ENCODE data around the gene EYA2. TPM values are rescaled to one million over a fixed set of nuclear protein-coding genes. Genes with fewer than 3 reads are reported as not detected.

The EYA2 gene
- total RNA-seq, 1 experiment from 2014 or later, result 0.25 TPM

DNA sequence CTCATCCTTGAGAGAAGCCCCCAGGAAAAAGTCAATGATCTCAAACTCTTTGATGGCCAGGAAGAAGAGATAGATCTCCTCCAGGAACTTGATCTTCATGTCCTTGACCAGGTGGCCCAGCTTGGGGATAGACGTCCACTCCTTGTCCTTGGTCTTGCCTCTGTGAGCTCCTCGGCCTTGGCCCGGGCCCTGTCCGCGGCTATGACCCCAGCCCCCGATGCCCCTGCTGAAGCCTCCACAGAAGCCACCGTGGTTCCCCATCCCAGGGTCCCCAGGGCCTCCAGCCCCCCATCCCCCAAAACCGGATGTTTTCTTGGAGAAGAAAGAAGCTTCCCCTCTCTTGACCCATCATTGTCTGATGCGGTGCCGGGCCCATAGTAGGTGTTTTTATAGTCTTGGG is 266.8 kb downstream of the EYA2 start:
- POLR2A ChIA-PET, result no interaction called here
- DNase-seq, result no peak
- Histone ChIP-seq H3K9me3 (no peaks in the 10 kb centered on the region), H3K36me3 (ENCODE audit: control insufficient read depth, insufficient read depth, low read length) (no peaks in the 10 kb centered on the region), H3K4me1 (peaks cover 4% of the 10 kb centered on the region; the same call in 1 of the 2 replicates), H3K27me3 (replicated peaks; ENCODE audit: control insufficient read depth, insufficient read depth, low read length) (no peaks in the 10 kb centered on the region), H3K4me3 (ENCODE audit: low read depth, low read length) (no peak overlapping the region)
- no TSS peak for BruUV-seq (replicated peaks)
- intact Hi-C loops (cut with micrococcal nuclease; ENCODE audit: unreplicated experiment), result no loop called here
- no peak overlapping the region for H3K4me3 Mint-ChIP-seq (ENCODE audit: unreplicated experiment)
- H3K36me3 Mint-ChIP-seq (ENCODE audit: insufficient read depth, unreplicated experiment), result no peaks in the 10 kb centered on the region
- CTCF ChIA-PET, result interaction anchor here (0.7 kb wide), 1 partner anchor 409 kb away, joined by 3 read pairs; no protein-coding TSS in a partner anchor
- peaks cover 5% of the 10 kb centered on the region for H3K4me1 Mint-ChIP-seq (ENCODE audit: low read depth, unreplicated experiment)
- TF ChIP-seq, protein P1, sequence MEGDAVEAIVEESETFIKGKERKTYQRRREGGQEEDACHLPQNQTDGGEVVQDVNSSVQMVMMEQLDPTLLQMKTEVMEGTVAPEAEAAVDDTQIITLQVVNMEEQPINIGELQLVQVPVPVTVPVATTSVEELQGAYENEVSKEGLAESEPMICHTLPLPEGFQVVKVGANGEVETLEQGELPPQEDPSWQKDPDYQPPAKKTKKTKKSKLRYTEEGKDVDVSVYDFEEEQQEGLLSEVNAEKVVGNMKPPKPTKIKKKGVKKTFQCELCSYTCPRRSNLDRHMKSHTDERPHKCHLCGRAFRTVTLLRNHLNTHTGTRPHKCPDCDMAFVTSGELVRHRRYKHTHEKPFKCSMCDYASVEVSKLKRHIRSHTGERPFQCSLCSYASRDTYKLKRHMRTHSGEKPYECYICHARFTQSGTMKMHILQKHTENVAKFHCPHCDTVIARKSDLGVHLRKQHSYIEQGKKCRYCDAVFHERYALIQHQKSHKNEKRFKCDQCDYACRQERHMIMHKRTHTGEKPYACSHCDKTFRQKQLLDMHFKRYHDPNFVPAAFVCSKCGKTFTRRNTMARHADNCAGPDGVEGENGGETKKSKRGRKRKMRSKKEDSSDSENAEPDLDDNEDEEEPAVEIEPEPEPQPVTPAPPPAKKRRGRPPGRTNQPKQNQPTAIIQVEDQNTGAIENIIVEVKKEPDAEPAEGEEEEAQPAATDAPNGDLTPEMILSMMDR (IDR thresholded peaks at IDR 0.05; ENCODE audit: insufficient read depth in 1 of 2, low read depth in 1 of 2, low read length in 1 of 2, severe bottlenecking in 1 of 2, unreplicated experiment in 1 of 2), result no peak
- H3K27ac Mint-ChIP-seq (ENCODE audit: unreplicated experiment), result no peak overlapping the region
- no peaks in the 10 kb centered on the region for H3K9me3 Mint-ChIP-seq (ENCODE audit: unreplicated experiment)
- no peaks in the 10 kb centered on the region for H3K27me3 Mint-ChIP-seq (ENCODE audit: insufficient read depth, unreplicated experiment)

GRCh38 chr20:47164140-47164539 is 269.5 kb downstream of the EYA2 start:
- H3K36me3 ChIP-seq (ENCODE audit: control insufficient read depth, insufficient read depth, low read length), result no peaks in the 10 kb centered on the region
- CTCF ChIA-PET, result no interaction called here
- BruUV-seq (replicated peaks), result no TSS peak
- H3K4me3 ChIP-seq (ENCODE audit: low read depth, low read length), result no peak overlapping the region
- DNase-seq, result no peak
- POLR2A ChIA-PET, result no interaction called here
- no peaks in the 10 kb centered on the region; the same call in 1 of the 2 replicates for H3K9me3 ChIP-seq
- Mint-ChIP-seq H3K27me3 (ENCODE audit: insufficient read depth, unreplicated experiment) (no peaks in the 10 kb centered on the region), H3K4me3 (ENCODE audit: unreplicated experiment) (no peak overlapping the region), H3K4me1 (ENCODE audit: low read depth, unreplicated experiment) (peaks cover 5% of the 10 kb centered on the region), H3K27ac (ENCODE audit: unreplicated experiment) (no peak overlapping the region), H3K36me3 (ENCODE audit: insufficient read depth, unreplicated experiment) (no peaks in the 10 kb centered on the region), H3K9me3 (ENCODE audit: unreplicated experiment) (no peaks in the 10 kb centered on the region)
- H3K4me1 ChIP-seq, result peaks cover 2% of the 10 kb centered on the region; the same call in 1 of the 2 replicates
- no peaks in the 10 kb centered on the region for H3K27me3 ChIP-seq (replicated peaks; ENCODE audit: control insufficient read depth, insufficient read depth, low read length)
- TF ChIP-seq, protein P1 (IDR thresholded peaks at IDR 0.05; ENCODE audit: insufficient read depth in 1 of 2, low read depth in 1 of 2, low read length in 1 of 2, severe bottlenecking in 1 of 2, unreplicated experiment in 1 of 2), result no peak
- intact Hi-C loops (cut with micrococcal nuclease; ENCODE audit: unreplicated experiment), result no loop called here

GRCh38 chr20:47165376-47165865 is 270.8 kb downstream of the EYA2 start:
- Histone ChIP-seq H3K4me1 (no peaks in the 10 kb centered on the region), H3K27me3 (replicated peaks; ENCODE audit: control insufficient read depth, insufficient read depth, low read length) (no peaks in the 10 kb centered on the region), H3K4me3 (ENCODE audit: low read depth, low read length) (no peak overlapping the region), H3K9me3 (no peaks in the 10 kb centered on the region; the same call in 1 of the 2 replicates), H3K36me3 (ENCODE audit: control insufficient read depth, insufficient read depth, low read length) (no peaks in the 10 kb centered on the region)
- Mint-ChIP-seq H3K9me3 (ENCODE audit: unreplicated experiment) (no peaks in the 10 kb centered on the region), H3K36me3 (ENCODE audit: insufficient read depth, unreplicated experiment) (no peaks in the 10 kb centered on the region), H3K27ac (ENCODE audit: unreplicated experiment) (no peak overlapping the region), H3K4me1 (ENCODE audit: low read depth, unreplicated experiment) (no peaks in the 10 kb centered on the region), H3K27me3 (ENCODE audit: insufficient read depth, unreplicated experiment) (no peaks in the 10 kb centered on the region), H3K4me3 (ENCODE audit: unreplicated experiment) (no peak overlapping the region)
- no TSS peak for BruUV-seq (replicated peaks)
- TF ChIP-seq, protein P1 (IDR thresholded peaks at IDR 0.05; ENCODE audit: insufficient read depth in 1 of 2, low read depth in 1 of 2, low read length in 1 of 2, severe bottlenecking in 1 of 2, unreplicated experiment in 1 of 2), result no peak
- intact Hi-C loops (cut with micrococcal nuclease; ENCODE audit: unreplicated experiment), result no loop called here
- CTCF ChIA-PET, result no interaction called here
- no peak for DNase-seq
- POLR2A ChIA-PET, result no interaction called here

Measured in Caco-2 (cell line).